Spleen (tissue), 11 donors: Measurements from ENCODE around the gene CHD9. TPM values are rescaled to one million over a fixed set of nuclear protein-coding genes. Genes with fewer than 3 reads are reported as not detected.

ENCODE experiments used
- DNase-seq: peaks from one replicate; pipeline ENCODE4 v3.0.0-alpha.2; 2020
- H3K27ac ChIP-seq, 8 donors: fragments of 200-600 bp; sonication (generic) in 7 of 8; 1 replicate in 4 of 8; 2 replicates in 4 of 8; pipeline versions ENCODE4 v1.5.0 to v1.8.0; 2016 to 2021; ENCODE audit warnings: inconsistent platforms in 4 of 8, mild to moderate bottlenecking in 4 of 8, moderate library complexity in 1 of 8
- H3K27me3 ChIP-seq, 7 donors: fragments of 200-600 bp; sonication (generic) in 6 of 7; replicated peaks in 1 of 7; 1 replicate in 4 of 7; 2 replicates in 3 of 7; pipeline versions ENCODE4 v1.5.0 to v1.8.0; 2016 to 2021; ENCODE audit warnings: inconsistent platforms in 3 of 7, mild to moderate bottlenecking in 1 of 7
- H3K36me3 ChIP-seq, 6 donors: fragments of 200-600 bp; sonication (generic) in 5 of 6; 1 replicate in 4 of 6; 2 replicates in 2 of 6; pipeline versions ENCODE4 v1.5.0 to v1.8.0; 2016 to 2021; ENCODE audit warnings: inconsistent platforms in 2 of 6
- H3K4me1 ChIP-seq, 6 donors: fragments of 200-600 bp; sonication (generic) in 5 of 6; 1 replicate in 3 of 6; 2 replicates in 3 of 6; pipeline versions ENCODE4 v1.5.0 to v1.8.0; 2016 to 2021; ENCODE audit warnings: inconsistent platforms in 3 of 6
- H3K4me3 ChIP-seq, 8 donors: fragments of 200-600 bp; sonication (generic) in 7 of 8; 1 replicate in 4 of 8; 2 replicates in 4 of 8; pipeline versions ENCODE4 v1.5.0 to v1.8.0; 2016 to 2021; ENCODE audit warnings: inconsistent platforms in 4 of 8, mild to moderate bottlenecking in 4 of 8, moderate library complexity in 2 of 8
- H3K9me3 ChIP-seq, 8 donors: fragments of 200-600 bp; sonication (generic) in 7 of 8; 1 replicate in 4 of 8; 2 replicates in 4 of 8; pipeline versions ENCODE4 v1.5.0 to v1.8.0; 2016 to 2021; ENCODE audit warnings: inconsistent platforms in 4 of 8
- CTCF ChIP-seq, 11 experiments: fragments of 200-600 bp in 7 of 11; fragments of 450-650 bp in 4 of 11; sonication (generic) in 4 of 11; IDR thresholded peaks in 8 of 11; conservative IDR thresholded peaks in 3 of 11; 1 replicate in 7 of 11; 2 replicates in 4 of 11; pipeline versions ENCODE4 v1.4.0 to v1.8.0; 2016 to 2021; ENCODE audit warnings: antibody characterized with exemption in 11 of 11, inconsistent platforms in 4 of 11, mild to moderate bottlenecking in 1 of 11
- POLR2A ChIP-seq, 3 donors: fragments of 450-650 bp; IDR thresholded peaks; one replicate each; pipeline ENCODE4 v1.5.1; 2017; ENCODE audit warnings: antibody characterized with exemption in 3 of 3, mild to moderate bottlenecking in 1 of 3
- POLR2AphosphoS5 ChIP-seq, 3 donors: sonication (generic); formaldehyde crosslinking; IDR thresholded peaks; one replicate each; pipeline ENCODE4 v1.5.1; 2017; ENCODE audit warnings: antibody characterized with exemption in 3 of 3
- WGBS, 5 donors: extraction: QIAGEN DNeasy Blood & Tissue Kit in 3 of 5; methylation state at CpG; one replicate each; pipeline versions ENCODE4 v1.1.5 to v1.1.7; 2013 to 2018; 5-methylcytosine and 5-hydroxymethylcytosine counted together
- intact Hi-C: fragments of 100-400 bp; cut with DNase I; formaldehyde crosslinking; loops from one replicate; pipeline ENCODE4 v1.15.0; 2023; ENCODE audit warnings: low total_unique reads
- polyA plus RNA-seq, 3 donors: library from polyadenylated mRNA; stranded (reverse); fragments of 200-250 nt; gene quantifications; one replicate each; pipeline ENCODE4 v1.2.1, GENCODE V29; 2013
- total RNA-seq, 7 donors: library from RNA; depleted of rRNA in 3 of 7; stranded (reverse); fragments of >200 nt in 3 of 7; fragmentation: NEBNext Ultra II Directional in 4 of 7; extraction: Animal tissue kit (Norgen Biotek cat#: 25700) in 4 of 7; gene quantifications; one replicate each; pipeline versions ENCODE4 v1.1.0 to v1.2.1, GENCODE V29; 2016 to 2021
- donor health status: healthy with polysubstance abuse.
- donor health status: DM: no; HTN: no; CAD: no; lungs with moderate emphysema.
- donor health status: DM: no; HTN: no; CAD: no.
- donor health status: Bipolar disorder and iron deficiency.
- donor health status: healthy.
- donor health status: DM: no; HTN: no; CAD: no.
- donor health status: DM: yes; HTN: yes; CAD: no.

The CHD9 gene
- total and polyA plus RNA-seq, 10 donors = 16.7 to 93.3 (median 76.0) TPM

DNA sequence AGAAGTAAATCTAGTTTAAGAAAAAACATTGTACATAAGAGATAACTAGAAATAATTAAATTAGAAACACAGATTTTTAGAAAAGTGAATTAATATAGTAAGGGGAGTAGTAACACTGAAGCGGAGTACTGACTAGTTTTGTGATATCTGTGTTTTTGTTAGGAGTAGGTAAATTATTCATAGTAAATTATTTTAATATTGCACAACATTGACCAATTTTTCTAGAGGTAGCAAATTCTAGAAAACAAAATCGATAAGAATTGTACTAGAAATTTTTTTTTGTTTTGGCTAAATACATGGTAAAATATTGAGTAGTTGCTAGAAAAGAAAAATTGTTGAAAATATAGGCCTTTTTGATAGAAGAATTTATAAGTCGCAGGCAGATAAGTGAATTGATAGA lies 156.5 kb downstream of the CHD9 start:
- 66 to 72% (median 69%) methylated on average over 3 of the region's 3 CpGs for WGBS, 5 donors
- intact Hi-C loops = loop anchor here (10.0 kb wide), 1 partner anchor 76 kb away; no protein-coding TSS in a partner anchor
- peak overlapping the region in 6 of 8 donors; percentile 15 to 91 (median 86) for H3K27ac ChIP-seq

DNA sequence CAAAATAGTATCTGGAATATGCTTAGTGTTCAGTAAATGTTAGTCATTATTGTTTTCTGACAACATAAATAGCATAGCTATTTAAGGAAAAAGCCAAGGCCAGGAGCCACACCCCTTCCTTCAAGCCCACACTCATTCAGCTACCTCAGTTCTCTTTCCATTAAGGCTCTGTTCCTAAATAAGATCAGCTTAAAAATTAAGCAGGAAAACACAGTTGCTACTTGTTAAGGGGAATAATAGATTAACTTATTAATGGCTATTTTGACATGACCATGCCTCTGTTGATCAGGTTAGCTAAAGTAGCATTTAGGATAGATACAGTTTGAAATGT lies 158.1 kb downstream of the CHD9 start:
- H3K4me3 ChIP-seq = peak overlapping the region in 2 of 8 donors; percentile 30 to 42
- no peaks in the 10 kb centered on the region for H3K27me3 ChIP-seq
- intact Hi-C loops = loop anchor here (10.0 kb wide), 1 partner anchor 78 kb away; no protein-coding TSS in a partner anchor
- peak overlapping the region in 7 of 8 donors; percentile 9 to 91 (median 74) for H3K27ac ChIP-seq
- H3K9me3 ChIP-seq = no peaks in the 10 kb centered on the region
- H3K36me3 ChIP-seq = no peaks in the 10 kb centered on the region
- H3K4me1 ChIP-seq = peaks cover 39 to 100% (median 89%) of the 10 kb centered on the region in 6 donors
- TF ChIP-seq POLR2AphosphoS5 (IDR thresholded peaks at IDR 0.05) (no peak), POLR2A (IDR thresholded peaks at IDR 0.05) (no peak), CTCF (IDR thresholded peaks at IDR 0.05 in 8 of 11, conservative IDR thresholded peaks at IDR 0.05 in 3 of 11) (no peak)
- DNase-seq = no peak

More for the DNA sequence above, 156.5 kb downstream of the CHD9 start:
- Histone ChIP-seq H3K9me3 (no peaks in the 10 kb centered on the region), H3K27me3 (no peaks in the 10 kb centered on the region), H3K4me3 (peak overlapping the region in 5 of 8 donors; percentile 34 to 66 (median 42)), H3K36me3 (no peaks in the 10 kb centered on the region), H3K4me1 (peaks cover 38 to 99% (median 81%) of the 10 kb centered on the region in 6 donors)
- no peak for DNase-seq
- TF ChIP-seq POLR2A (IDR thresholded peaks at IDR 0.05) (no peak), POLR2AphosphoS5 (IDR thresholded peaks at IDR 0.05) (no peak), CTCF (IDR thresholded peaks at IDR 0.05 in 8 of 11, conservative IDR thresholded peaks at IDR 0.05 in 3 of 11) (no peak)

- WGBS, 5 donors = 49 to 69% (median 57%) methylated on average over 2 of the region's 2 CpGs
- no peak for TF ChIP-seq POLR2A (IDR thresholded peaks at IDR 0.05)
- no peak for TF ChIP-seq POLR2AphosphoS5 (IDR thresholded peaks at IDR 0.05)
- TF ChIP-seq CTCF (IDR thresholded peaks at IDR 0.05 in 8 of 11, conservative IDR thresholded peaks at IDR 0.05 in 3 of 11) = no peak
- Histone ChIP-seq H3K9me3 (no peaks in the 10 kb centered on the region), H3K4me3 (no peak overlapping the region), H3K4me1 (peaks cover 36 to 100% (median 87%) of the 10 kb centered on the region in 6 donors), H3K27me3 (no peaks in the 10 kb centered on the region), H3K27ac (peak overlapping the region in 6 of 8 donors; percentile 5 to 91 (median 80)), H3K36me3 (no peaks in the 10 kb centered on the region)
- intact Hi-C loops = loop anchor here (10.0 kb wide), 1 partner anchor 79 kb away; no protein-coding TSS in a partner anchor
- no peak for DNase-seq
These were observed 158.8 kb downstream of the CHD9 start for GRCh38 chr16:53213542-53213941.

DNA sequence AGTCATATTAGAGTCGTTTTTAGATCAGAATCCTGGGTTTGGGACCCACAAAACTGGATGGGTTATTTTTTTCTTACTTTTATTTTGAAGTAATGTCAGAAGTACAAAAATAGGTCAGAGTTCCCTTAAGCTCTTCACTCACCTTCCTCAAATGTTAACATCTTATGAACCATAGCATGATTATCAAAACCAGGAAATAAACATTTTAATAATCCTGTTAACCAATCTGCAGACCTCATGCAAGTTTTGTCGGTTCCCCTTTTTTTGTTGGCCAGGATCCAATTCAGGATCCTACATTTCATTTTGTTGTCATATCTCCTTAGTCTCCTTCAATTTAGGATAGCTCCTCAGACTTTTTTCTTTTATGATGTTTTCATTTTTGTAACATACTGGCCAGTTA lies 162.0 kb downstream of the CHD9 start:
- 10 to 28% (median 20%) methylated on average over 2 of the region's 2 CpGs for WGBS, 5 donors
- Histone ChIP-seq H3K4me3 (no peak overlapping the region), H3K27me3 (no peaks in the 10 kb centered on the region), H3K36me3 (no peaks in the 10 kb centered on the region), H3K9me3 (no peaks in the 10 kb centered on the region), H3K27ac (peak overlapping the region in 6 of 8 donors; percentile 9 to 51 (median 35)), H3K4me1 (peaks cover 38 to 100% (median 89%) of the 10 kb centered on the region in 6 donors)
- intact Hi-C loops = loop anchor here (10.0 kb wide), 1 partner anchor 82 kb away; no protein-coding TSS in a partner anchor
- no peak for TF ChIP-seq CTCF (IDR thresholded peaks at IDR 0.05 in 8 of 11, conservative IDR thresholded peaks at IDR 0.05 in 3 of 11)
- TF ChIP-seq POLR2AphosphoS5 (IDR thresholded peaks at IDR 0.05) = no peak
- no peak for TF ChIP-seq POLR2A (IDR thresholded peaks at IDR 0.05)
- no peak for DNase-seq
